ENCODE data around the gene PRSS27.
"Not testable (repeated sequence)": the region's sequence is repeated elsewhere in the genome, so short reads cannot be mapped to it uniquely, and the experiment has no call there.

The PRSS27 gene

DNA sequence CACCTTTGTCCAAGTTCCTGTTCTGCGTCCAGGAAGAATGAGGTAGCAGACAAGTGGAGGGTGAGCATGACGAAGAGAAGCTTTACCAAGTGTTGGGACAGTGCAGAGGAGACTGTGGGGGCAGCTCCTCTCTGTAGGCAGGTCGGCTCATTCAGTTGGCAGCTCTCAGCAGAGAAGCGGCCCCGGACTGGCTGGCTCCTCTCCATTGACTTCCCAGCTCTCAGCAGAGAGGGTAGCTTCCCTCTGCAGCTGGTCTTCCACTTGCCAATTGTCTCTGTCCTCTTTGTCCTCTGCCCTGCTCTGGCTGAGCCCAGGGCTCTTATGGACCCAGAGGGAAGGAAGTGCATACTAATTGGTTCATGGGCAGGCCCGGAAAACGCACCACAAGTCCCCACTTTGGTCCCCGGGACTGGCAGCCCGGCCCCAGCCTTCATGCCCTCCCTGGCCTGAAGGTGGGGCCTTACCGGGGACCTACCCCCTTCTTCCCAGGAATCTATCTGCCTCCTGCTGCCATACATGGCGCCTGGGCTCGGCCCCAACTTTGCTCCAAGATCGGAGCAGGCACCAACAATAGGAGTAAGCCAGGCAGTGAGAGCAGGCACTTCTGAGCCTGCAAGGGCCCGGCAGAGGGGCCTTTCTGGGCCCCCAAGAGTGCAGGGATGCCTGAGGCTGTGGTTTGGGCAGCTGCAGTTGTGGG is 27.6 kb downstream of the PRSS27 start:
- DNase-seq, result no peak

DNA sequence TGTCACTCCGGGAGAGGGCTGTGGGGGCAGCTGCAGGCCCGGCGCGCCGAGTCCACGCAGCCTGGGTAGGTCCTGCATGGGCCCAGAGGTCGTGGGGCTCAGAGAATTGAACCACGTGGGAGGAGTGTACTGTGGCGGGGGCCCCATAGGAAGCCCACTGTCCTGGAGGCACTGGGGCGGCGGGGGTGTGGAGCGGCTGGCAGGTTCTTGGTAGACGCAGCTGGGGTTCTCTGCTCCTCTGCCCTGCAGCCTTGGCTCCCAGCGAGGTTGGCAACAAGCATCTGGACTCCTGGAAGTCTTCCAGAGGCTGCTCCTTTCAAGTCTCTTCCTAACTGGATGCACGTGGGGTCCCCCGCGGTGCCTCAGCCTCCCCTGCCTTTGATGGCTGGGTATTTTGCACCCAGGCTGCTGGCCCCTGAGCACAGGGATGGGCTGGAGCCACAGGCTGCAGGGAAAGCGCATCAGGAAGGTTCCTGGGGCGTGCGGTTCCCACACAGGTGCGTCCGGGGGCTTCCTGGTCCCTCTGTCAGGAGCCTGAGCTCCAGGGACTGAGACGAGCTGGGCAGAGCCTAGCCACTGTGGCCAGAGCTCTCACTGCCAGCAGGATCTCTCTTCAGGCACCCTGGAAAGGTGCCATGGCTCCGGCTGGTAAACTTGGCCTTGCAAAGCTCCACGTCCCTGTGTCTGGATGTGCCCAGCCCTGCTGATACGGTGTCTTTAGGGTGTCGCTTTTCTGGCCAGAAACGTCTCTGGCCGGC is 28.4 kb downstream of the PRSS27 start:
- DNase-seq, result no peak

DNA sequence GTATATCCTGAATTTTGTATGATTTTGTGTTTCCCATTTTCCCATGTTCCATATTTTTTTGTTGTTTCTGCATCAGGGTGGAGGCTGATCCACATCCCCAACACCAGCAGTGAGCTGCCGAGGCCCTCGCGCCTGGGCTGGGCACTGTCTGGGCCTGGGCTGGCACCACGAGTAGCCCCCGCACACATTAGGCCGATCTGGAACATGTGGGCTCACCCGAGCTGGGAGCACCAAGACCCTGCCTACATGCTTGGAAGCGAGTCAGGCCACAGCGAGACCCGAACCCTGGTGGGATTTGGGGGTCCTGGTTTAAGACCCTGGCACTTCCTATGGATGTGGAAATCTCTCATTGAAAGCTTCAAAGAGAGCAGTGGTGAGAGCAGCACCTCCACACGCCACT is 29.2 kb downstream of the PRSS27 start:
- DNase-seq, result no peak

DNA sequence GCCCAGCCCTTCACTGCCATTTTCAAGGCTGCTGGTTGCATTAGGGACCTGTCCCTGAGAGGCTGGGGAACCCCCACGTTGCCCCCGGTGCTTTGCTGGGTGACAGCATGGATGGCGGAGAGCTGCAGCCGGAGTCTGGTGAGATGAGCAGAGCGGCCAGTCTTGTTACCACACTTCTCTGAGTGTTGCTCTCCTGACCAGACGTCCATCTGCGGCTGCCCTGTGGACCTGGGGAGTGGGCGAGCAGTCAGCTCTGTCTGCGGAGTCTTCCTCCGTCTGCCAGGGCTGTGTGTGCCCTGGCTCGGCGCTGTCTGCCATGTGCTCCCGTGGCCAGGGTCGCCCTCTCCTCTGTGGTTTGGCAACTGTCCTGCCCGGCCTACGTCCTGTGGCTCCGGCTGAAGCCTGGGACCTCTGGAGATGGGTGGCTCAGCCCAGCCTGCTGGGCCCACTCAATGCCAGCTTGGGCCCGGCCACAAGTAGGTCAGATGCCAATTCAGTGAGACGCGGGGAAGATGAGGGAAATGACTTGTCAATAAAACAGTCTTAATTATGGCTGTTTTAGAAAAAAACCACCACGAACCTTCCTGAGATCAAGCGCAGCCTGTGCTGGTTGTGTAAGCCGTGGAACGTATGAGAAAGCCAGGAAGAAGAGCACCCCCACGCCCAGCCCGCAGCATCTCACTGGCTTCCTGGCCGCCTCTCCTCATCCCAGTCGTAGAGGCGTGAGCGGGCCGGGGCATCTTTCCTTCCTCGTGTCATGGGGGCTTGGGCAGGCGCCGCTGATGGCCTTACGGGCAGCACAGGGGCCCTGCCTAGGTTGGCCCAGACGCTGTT is 29.8 kb downstream of the PRSS27 start:
- DNase-seq, result no peak

DNA sequence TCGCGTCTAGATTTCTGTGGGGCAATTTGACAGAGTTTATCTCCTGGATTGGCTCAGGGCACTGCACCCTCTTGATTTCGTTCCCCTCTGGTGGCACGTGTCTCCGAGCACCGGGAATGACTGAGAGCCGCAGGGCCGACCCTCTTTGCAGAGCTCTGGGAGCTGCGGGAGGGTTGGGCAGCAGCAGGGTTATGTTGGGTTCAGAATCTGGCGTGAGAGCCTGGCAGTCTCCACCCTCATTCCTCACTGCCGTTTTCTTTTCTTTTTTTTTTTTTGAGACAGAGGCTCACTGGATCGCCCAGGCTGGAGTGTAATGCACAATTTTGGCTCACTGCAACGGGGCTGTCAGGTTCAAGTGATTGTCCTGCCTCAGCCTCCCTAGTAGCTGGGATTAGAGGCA is 30.6 kb downstream of the PRSS27 start:
- DNase-seq, result not testable (repeated sequence)

DNA sequence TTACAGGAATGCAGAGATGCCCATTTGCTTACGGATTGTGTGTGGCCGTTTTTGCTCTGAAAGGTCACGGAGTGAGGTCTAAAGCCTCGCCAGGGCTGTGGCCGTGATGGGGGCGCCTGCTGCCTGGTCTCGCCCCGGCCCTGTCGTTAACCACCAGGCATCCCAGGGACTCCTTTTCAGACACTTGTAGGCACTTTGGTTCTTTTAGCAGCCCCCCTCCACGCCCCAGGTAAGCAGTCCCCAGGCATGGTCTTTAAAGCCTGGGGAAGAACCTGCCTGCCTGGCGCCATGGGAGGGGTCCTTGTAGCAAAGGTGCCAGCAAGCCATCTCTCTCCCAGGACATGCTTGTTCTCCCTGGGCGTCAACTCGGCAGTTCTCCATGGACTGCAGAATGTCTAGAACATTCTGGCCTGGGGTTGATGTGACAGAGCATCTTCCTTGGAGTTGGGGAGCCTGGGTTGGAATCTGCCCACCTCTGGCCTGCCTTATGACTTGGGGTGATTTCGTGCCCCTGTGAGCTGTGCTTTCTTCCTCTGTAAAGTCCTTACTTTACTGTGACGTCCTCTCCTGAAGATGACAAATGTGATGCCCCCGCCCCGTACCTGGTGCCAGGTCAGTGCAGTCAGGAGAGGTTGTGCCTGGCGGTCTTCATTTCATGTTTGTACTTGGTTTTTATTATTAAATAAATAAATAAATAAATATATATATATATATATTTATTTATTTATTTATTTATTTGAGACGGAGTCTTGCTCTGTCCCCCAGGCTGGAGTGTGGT is 32.3 kb downstream of the PRSS27 start:
- DNase-seq, result no peak

DNA sequence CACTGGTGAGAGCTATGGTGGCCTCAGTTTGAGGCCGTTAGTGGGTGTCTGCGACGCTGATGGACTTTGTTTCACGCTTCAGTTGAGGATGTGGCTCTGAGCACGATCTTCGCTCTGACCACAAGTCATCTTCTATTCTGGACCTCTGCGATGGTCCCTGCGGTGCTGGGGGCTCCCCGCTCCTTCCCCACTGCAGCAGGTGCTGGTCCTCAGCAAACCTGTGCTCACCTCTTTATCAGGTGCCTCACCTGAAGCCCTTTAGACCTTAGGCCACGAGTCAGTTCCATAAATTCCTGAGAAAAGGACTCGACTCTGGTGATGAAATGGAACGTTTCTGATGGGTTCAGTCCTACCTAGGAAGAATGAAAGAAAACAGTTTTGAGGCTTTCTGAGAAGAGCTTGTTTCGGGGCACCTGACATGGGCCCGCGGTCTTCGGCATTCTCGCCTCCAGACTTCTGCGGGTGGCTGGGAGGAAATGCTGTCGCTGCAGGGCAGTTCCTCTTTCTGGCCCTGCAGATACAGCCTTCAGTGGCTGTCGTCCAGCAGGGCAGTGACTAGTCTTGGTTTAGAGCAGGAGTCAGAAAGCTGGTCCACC is 33.0 kb downstream of the PRSS27 start:
- DNase-seq, result peak in 1 of 2 donors; percentile 31

DNA sequence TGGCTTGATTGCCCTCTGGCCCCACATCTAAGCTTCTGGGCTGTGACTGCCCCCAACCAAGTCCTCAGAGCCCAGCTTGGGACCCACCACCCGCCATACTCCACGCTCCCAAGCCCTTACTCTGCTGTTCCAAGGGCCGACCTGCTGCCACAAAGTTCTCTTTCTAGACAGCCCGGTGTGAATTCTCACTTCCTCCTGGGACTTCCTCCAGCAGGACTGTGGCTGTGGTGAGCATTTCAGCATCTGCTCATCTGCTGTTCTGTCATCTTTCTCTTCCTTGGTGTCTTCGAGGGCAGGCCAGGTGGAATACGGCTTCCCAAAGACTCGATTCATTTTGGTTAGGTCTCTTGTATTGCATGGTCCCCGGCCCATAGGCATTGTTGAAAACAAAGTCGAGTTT is 33.9 kb downstream of the PRSS27 start:
- DNase-seq, result not testable (repeated sequence)

DNA sequence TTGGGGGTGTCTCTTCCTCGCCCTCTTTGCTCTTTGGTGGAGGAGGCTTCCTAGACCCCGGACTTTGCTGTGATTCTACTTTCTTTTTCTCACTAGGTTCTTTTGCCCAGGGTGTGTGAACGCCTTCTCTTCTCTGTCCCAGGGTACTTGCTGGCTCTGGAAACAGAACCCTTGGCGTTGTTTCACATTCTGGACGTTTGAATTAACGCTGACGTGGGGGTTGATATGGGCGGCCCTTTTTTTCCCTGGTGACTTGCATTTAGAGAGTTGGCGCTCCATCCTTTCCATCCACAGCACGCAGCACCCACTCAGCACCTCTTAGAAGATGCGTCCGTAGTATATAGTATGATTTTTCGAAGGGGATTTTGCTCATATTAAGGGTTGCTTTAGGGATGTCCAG is 37.0 kb downstream of the PRSS27 start:
- DNase-seq, result not testable (repeated sequence)

DNA sequence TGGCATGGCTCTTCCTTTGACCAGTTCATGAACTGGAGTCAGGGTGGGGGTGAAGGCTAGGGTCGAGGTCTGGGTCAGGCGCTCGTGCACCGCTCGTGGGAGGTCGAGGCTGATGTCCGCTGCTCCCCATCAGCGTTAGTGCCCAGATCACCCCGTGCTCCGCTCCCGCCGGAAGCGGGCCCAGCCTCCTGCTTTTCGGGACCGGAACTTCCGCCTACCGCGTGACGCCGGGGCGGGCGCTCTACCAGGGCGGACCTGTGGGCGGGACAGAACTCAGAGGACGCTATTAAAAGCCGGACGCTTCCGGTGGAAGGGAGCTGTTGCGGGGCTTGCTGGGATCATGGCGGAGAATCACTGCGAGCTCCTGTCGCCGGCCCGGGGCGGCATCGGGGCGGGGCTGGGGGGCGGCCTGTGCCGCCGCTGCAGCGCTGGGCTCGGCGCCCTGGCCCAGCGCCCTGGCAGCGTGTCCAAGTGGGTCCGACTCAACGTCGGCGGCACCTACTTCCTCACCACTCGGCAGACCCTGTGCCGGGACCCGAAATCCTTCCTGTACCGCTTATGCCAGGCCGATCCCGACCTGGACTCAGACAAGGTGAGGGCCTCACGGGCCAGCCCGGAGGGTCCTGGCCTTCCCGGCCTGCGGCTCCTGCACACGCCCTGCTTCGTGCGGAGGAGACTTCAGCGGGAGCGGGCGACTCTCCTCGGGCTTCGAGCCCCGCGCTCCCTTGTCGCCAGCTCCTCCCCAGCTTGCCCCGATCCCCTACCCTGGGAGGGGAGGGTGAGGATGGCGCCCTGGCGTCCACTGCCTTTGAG is 37.6 kb downstream of the PRSS27 start, which contains the start of gene KCTD5:
Gene KCTD5, plus strand, starts transcription at position 315 of the 813 bp plus-strand sequence. Its CDS starts 26 bp downstream, at position 341.
- DNase-seq, result peak; percentile 97 to 98

DNA sequence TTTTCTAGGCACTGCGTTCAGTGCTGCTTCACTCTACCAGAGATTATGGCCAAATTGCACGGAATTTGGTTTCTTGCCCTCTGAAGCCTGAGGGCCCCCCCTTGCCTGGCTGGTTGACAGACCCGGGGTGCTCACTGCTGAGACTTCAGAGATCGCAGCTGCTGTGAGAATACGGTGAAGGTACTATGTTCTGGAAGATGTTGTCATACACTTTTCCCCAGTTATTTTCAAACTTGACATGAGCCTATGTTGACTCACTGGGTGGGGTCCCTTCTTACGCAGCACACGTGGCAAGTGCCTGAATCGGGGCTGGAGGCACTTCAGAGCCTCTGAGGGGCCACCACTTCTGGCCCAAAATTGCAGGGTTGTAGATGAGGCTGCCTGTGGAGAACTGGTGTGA is 39.7 kb downstream of the PRSS27 start:
- not testable (repeated sequence) for DNase-seq

DNA sequence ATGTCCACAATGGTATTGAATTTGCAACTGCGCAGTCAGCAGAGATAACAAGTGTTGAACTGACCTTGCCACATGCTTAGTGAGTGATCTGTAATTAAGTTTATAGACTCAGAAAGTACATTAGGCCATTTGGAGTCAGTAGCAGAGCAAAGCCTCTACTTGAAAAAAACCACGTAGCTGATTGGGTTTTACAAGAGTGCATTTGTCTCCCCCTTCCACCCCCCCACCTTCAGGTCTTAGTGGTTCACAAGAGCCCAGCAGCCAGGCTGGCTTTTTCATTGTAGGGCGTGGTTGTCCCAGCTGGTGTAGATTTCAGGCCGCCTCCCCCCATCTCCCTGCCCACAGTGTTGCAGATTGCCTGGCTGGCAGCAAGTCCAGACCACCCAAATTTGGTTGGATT is 40.1 kb downstream of the PRSS27 start:
- DNase-seq, result not testable (repeated sequence)

DNA sequence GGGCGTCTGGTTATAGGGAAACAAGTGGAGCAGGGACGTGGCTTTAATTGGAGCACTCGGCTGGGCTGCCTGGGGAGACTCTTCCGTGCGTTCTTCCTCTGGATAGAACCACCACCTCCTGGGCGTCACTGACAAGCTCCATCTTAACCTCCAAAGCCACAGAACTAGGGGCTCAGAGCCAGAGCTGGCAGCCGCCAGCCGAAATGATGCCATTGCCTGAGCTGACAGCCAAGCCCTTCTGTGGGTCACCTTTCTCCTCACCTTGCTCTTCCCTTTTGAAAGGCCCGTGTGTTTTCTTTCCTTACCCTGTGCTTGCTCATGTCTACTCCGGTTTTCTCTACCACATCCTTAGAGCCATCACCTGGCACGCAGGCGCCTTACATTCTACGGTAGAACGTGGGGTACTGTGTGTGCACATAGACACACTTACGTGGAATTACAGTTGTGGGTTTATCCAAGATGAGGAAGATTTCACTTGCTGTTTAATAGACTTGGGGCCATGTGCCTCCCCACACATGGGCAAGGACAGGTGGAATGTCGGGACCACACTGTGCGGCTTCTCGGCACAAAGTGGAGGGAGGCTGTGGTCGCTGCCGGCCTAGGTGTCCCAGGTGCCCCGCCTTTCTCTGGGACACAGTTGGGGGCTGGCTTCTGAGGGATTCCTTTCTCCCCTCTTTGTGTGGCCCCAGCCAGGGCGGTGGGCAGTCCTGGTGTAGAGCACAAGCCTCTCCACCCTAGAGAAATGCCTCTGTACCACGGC is 41.6 kb downstream of the PRSS27 start:
- not testable (repeated sequence) for DNase-seq

DNA sequence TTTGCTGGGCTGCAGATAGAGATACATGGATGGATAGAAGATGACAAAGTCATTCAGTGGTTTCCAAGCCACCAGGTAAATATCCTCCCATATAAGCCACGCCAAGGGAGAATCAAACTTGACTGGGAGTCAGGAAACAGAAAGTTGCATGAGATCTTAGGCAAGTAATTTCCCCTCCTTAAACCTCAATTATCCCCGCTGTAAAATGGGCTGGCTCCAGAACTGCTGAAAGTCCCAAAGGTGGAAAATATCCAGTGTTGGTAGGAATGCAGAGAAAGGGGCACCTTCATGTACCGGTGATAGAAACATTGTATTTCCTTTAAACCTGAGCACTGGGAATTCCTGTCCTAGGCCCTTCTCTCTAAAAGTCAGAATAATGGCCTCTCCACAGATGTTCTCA is 43.1 kb downstream of the PRSS27 start:
- DNase-seq, result not testable (repeated sequence)

DNA sequence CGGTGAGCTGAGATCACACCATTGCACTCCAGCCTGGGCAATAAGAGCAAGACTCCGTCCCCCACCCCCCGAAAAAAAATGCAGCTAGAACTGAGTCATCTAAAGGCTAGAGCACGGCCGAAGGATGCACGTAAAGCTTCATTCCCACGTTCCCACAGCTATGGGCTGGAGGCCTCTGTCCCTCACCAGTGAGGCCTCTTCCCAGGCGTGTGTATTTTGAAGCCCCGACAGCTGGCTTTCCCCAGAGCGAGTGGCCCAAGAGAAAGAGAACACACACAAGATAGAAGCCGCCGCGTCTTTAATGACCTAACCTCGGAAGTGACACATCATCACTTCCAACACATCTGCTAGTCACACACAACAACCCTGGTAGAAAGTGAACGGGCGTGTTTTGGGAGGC is 44.3 kb downstream of the PRSS27 start:
- no peak for DNase-seq

DNA sequence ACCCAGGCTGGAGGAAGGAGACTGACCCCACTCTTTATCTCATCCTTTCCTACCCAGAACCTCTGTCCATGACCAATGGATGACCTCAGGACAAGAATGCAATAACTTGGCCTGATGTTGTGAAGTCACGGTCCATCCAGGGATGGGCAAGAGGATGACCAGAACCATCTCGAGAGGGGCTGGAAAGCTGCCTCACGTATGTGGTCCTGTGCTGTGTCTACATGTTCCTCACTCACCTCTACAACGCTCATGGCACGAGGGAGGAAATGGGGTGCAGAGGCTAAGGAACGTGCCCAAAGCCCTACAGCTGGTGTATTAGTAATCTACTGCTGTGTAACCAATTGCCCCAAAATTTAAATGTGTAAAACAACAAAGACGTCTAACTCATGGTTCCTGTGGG is 45.0 kb downstream of the PRSS27 start:
- no peak for DNase-seq

DNA sequence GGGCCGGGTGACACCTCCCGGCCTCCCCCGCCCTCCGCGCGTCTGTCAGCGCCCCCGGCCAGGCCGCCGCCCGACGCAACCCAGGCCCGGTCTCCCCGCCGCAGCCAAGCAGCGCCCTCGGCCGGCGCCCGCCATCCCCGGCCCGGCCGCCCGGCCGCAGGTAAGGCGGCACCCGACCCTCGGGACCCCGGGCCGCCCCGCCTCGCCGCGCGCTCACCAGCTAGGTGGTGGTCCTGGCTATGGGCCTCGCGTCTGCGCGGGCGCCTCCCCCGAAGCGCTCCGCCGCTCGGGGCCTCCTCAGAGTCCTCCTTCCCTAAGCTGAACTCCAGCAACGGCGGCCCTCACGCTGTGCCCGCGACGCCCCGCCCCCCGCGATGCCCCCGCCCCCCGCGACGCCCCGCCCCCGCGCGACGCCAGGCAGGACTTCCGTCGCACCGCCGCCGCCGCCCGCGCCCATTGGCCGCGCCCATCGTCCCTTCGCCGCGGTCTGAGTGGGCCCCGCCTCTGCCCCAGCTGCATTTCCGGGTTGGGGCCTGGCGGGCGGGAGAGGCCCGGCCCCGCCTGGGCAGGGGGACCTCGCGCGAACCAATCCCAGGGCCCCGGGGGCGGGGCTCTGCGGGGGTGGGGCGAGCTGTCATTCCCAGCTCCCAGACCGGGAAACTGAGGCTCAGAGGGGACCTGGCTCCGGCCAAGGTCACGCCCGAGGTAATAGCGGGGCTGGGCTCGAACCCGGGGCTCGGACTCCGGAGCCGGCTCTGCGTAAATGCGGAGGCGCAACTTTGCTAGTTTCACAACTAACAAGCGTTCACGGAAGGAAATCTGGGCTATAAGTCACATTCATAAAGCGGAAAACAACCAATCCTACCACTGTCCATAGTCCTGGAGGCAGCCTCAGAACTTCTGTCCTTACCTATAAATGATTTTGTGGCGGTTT is 46.7 kb downstream of the PRSS27 start:
- DNase-seq, result peak; percentile 90 to 93

DNA sequence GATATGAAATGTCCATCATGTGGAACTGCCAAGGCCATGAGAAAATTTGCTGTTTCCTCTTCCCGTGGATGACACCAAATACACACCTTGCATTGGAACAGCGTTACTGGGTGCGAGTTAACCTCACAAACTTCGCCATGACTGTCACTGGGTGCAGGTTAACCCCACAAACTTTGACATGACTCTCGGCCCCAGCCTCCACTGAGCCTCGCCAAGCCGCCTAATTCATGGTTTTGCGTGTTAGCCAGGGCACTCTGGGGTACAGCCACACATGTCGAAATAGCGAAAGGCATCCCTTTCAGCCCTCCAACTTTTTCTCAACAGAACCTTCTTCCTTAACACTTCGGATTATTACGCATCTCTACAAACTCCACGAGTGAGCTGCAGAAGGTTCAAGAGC is 48.3 kb downstream of the PRSS27 start:
- DNase-seq, result no peak

DNA sequence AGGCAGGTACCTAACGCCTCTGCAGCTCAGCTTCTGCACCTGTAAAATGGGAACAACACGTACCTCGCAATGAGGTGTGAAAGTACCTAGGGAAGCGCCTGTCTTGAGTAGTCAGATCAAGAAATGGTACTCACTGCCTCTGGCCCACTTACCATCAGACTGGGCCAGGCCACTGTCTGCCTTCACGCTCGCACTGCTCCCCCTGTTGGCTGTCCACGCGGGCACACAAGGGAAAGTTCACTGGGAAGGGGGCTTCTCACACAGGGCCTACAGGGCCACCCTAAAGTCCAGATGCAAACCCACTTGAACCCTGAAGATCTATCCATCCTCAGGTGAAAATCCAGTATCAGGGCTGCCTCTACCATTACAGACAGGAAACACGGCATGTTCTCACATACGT is 48.8 kb downstream of the PRSS27 start:
- peak in 1 of 2 donors; percentile 40 for DNase-seq

All from stimulated activated CD4-positive, alpha-beta T cell treated with anti-CD3 and anti-CD28 coated beads, Interleukin-2, amount 100 ng/mL, for 48 hours (primary cell).